Measurements from ENCODE around the gene RNASE7. TPM values are rescaled to one million over a fixed set of nuclear protein-coding genes. Genes with fewer than 3 reads are reported as not detected.

RNASE7 gene
- total RNA-seq, 1 donor from 2014 or later, result 0.34 TPM

GRCh38 chr14:21049271-21049673, 7.1 kb downstream of the RNASE7 start:
- TF ChIP-seq, protein P1, sequence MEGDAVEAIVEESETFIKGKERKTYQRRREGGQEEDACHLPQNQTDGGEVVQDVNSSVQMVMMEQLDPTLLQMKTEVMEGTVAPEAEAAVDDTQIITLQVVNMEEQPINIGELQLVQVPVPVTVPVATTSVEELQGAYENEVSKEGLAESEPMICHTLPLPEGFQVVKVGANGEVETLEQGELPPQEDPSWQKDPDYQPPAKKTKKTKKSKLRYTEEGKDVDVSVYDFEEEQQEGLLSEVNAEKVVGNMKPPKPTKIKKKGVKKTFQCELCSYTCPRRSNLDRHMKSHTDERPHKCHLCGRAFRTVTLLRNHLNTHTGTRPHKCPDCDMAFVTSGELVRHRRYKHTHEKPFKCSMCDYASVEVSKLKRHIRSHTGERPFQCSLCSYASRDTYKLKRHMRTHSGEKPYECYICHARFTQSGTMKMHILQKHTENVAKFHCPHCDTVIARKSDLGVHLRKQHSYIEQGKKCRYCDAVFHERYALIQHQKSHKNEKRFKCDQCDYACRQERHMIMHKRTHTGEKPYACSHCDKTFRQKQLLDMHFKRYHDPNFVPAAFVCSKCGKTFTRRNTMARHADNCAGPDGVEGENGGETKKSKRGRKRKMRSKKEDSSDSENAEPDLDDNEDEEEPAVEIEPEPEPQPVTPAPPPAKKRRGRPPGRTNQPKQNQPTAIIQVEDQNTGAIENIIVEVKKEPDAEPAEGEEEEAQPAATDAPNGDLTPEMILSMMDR (IDR thresholded peaks at IDR 0.05; ENCODE audit: unreplicated experiment), result no peak
- Mint-ChIP-seq H3K4me1 (peaks cover 9% of the 10 kb centered on the region), H3K27ac (no peak overlapping the region), H3K27me3 (ENCODE audit: low read depth) (no peaks in the 10 kb centered on the region), H3K4me3 (no peak overlapping the region), H3K9me3 (no peaks in the 10 kb centered on the region), H3K36me3 (no peaks in the 10 kb centered on the region)
- DNase-seq (ENCODE audit: low spot score in 2 of 2, unreplicated experiment in 2 of 2), result no peak

DNA sequence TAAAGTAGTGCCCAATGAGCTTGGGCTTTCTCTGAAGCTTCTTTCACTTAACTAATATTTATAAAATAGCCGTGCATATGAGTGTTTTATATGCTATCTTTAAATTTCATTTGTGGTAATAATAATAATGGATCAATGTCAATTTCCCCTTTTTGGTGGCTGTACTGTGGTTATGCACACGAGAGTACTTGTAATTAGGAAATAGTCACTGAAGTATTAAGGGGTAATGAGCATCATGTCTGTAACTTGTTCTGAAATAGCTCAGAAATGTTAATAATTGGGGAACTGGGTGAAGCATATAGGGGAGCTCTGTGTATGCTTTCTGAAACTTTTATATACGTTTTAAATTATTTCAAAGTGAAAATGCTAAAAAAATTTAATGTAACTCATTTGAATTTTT, 8.4 kb downstream of the RNASE7 start:
- Mint-ChIP-seq H3K27me3 (ENCODE audit: low read depth) (no peaks in the 10 kb centered on the region), H3K36me3 (no peaks in the 10 kb centered on the region), H3K4me1 (peaks cover 7% of the 10 kb centered on the region), H3K4me3 (no peak overlapping the region), H3K9me3 (no peaks in the 10 kb centered on the region), H3K27ac (no peak overlapping the region)
- DNase-seq (ENCODE audit: low spot score in 2 of 2, unreplicated experiment in 2 of 2), result no peak
- TF ChIP-seq, protein P1 (IDR thresholded peaks at IDR 0.05; ENCODE audit: unreplicated experiment), result no peak

DNA sequence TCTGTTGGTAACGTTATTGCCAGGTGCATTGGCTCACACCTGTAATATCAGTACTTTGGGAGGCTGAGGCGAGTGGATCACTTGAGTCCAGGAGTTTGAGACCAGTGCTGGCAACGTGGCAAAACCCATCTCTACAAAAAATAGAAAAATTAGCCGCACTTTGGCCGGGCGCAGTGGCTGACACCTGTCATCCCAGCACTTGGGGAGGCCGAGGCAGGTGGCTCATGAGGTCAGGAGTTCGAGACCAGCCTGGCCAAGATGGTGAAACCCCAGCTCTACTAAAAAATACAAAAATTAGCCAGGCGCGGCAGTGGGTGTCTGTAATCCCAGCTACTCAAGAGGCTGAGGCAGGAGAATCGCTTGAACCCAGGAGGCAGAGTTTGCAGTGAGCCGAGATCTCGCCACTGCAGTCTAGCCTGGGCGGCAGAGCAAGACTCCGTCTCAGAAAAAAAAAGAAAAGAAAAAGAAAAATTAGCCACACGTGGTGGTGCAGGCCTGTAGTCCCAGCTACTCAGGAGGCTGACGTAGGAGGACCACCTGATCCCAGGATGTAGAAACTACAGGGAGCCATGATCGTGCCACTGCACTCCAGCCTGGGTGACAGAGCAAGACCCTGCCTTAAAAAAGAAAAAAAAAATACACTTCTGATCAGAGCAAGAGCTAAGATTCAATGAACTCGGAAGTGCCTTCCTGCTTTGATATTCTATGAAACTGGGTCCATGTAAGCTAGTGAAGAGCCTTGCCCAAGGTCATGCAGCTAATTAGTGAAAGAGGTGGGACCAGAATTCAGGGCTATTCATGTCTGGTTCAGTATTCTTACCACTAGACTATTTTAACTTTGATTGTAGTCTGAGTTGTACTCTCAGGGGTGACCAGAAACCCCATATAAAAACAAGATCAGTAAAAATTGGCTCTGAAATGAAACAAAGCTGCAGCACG, 11.3 kb downstream of the RNASE7 start:
- no peak for DNase-seq (ENCODE audit: low spot score in 2 of 2, unreplicated experiment in 2 of 2)
- no peak overlapping the region for H3K4me3 Mint-ChIP-seq
- H3K27me3 Mint-ChIP-seq (ENCODE audit: low read depth), result no peaks in the 10 kb centered on the region
- H3K36me3 Mint-ChIP-seq, result no peaks in the 10 kb centered on the region
- peaks cover 11% of the 10 kb centered on the region for H3K4me1 Mint-ChIP-seq
- H3K27ac Mint-ChIP-seq, result no peak overlapping the region
- TF ChIP-seq, protein P1 (IDR thresholded peaks at IDR 0.05; ENCODE audit: unreplicated experiment), result no peak
- no peaks in the 10 kb centered on the region for H3K9me3 Mint-ChIP-seq

- H3K4me3 Mint-ChIP-seq, result no peak overlapping the region
- H3K36me3 Mint-ChIP-seq, result no peaks in the 10 kb centered on the region
- TF ChIP-seq, protein P1 (IDR thresholded peaks at IDR 0.05; ENCODE audit: unreplicated experiment), result no peak
- no peaks in the 10 kb centered on the region for H3K9me3 Mint-ChIP-seq
- DNase-seq (ENCODE audit: low spot score in 2 of 2, unreplicated experiment in 2 of 2), result no peak
- no peak overlapping the region for H3K27ac Mint-ChIP-seq
- H3K4me1 Mint-ChIP-seq, result peaks cover 12% of the 10 kb centered on the region
- H3K27me3 Mint-ChIP-seq (ENCODE audit: low read depth), result no peaks in the 10 kb centered on the region
Measured at GRCh38 chr14:21054123-21054767, 12.1 kb downstream of the RNASE7 start.

- H3K9me3 Mint-ChIP-seq, result no peaks in the 10 kb centered on the region
- H3K27ac Mint-ChIP-seq, result no peak overlapping the region
- no peaks in the 10 kb centered on the region for H3K27me3 Mint-ChIP-seq (ENCODE audit: low read depth)
- TF ChIP-seq, protein P1 (IDR thresholded peaks at IDR 0.05; ENCODE audit: unreplicated experiment), result no peak
- H3K4me3 Mint-ChIP-seq, result no peak overlapping the region
- H3K4me1 Mint-ChIP-seq, result peaks cover 12% of the 10 kb centered on the region
- no peaks in the 10 kb centered on the region for H3K36me3 Mint-ChIP-seq
- DNase-seq (ENCODE audit: low spot score in 2 of 2, unreplicated experiment in 2 of 2), result no peak
Measured at GRCh38 chr14:21054768-21055145, 12.6 kb downstream of the RNASE7 start.

Data from mesothelial cell of epicardium (in vitro differentiated cells).